Spleen (tissue), 7 donors: Measurements from ENCODE around the gene ERVFRD-1.

Source experiments
- CTCF ChIP-seq, 11 experiments: fragments of 200-600 bp in 7 of 11; fragments of 450-650 bp in 4 of 11; sonication (generic) in 4 of 11; IDR thresholded peaks in 8 of 11; conservative IDR thresholded peaks in 3 of 11; 1 replicate in 7 of 11; 2 replicates in 4 of 11; pipeline versions ENCODE4 v1.4.0 to v1.8.0; 2016 to 2021; ENCODE audit warnings: antibody characterized with exemption in 11 of 11, inconsistent platforms in 4 of 11, mild to moderate bottlenecking in 1 of 11
- POLR2AphosphoS5 ChIP-seq, 3 donors: sonication (generic); formaldehyde crosslinking; IDR thresholded peaks; one replicate each; pipeline ENCODE4 v1.5.1; 2017; ENCODE audit warnings: antibody characterized with exemption in 3 of 3
- donor health status: DM: no; HTN: no; CAD: no; lungs with moderate emphysema.
- donor health status: DM: no; HTN: no; CAD: no.
- donor health status: DM: no; HTN: no; CAD: no.

GRCh38 chr6:11096109-11096508 lies 15.4 kb downstream of the ERVFRD-1 start:
- TF ChIP-seq CTCF (IDR thresholded peaks at IDR 0.05 in 8 of 11, conservative IDR thresholded peaks at IDR 0.05 in 3 of 11) (no peak), POLR2AphosphoS5 (IDR thresholded peaks at IDR 0.05) (no peak)
